ENCODE results near the gene RBM4B. TPM values are rescaled to one million over a fixed set of nuclear protein-coding genes. Genes with fewer than 3 reads are reported as not detected.

RBM4B gene
- total and polyA plus RNA-seq, 2 of the 13 experiments (the other 11 are each of a cell fraction or from before 2014, with no cell fraction given) = 25.8 to 32.4 TPM

DNA sequence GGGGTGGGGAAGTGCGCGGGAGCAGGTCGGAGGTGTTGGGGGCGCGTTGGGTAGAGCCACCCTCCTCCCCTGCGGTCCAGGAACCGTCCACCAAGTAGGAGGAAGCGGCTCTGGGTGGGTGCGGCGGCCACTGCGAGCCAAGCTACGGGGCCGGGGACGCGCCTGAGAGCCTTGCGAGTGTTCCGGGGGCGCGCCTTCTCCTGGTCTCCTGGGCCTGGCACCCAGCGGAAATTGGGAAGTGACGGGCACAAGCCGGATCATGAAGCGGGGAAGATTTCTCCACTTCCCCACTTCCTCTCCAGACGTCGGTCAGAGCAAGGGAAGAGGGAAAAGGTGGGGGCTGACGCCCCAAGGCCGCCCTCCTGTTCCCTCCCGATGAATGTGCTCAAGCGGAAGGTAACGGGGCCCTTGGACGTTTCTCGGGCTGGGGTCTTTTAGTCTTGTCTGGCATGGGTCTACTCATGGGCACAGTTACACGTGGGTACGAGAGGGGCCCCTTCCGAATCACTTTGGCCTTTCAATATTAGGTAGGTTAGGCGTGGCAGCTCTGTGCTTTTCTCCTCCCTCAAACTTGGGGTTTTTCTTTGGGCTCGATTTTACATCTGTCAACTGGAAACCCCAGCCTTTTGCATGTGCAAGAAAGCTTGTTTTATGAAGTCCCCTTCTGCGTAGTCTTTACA lies 60.4 kb downstream of the RBM4B start (continued):
- TF ChIP-seq ZSCAN30 (CRISPR knock-in tag; IDR thresholded peaks at IDR 0.05) (no peak), HNRNPL (IDR thresholded peaks at IDR 0.05; ENCODE audit: low read depth, low read length) (0 out of 2 replicates have a peak, but pooled peaks have one; percentile 11), ZNF205 (CRISPR knock-in tag; IDR thresholded peaks at IDR 0.05) (no peak), ZNF430 (CRISPR knock-in tag; IDR thresholded peaks at IDR 0.05) (no peak), ZNF20 (CRISPR knock-in tag; IDR thresholded peaks at IDR 0.05) (no peak), ZNF660 (CRISPR knock-in tag; IDR thresholded peaks at IDR 0.05; ENCODE audit: borderline replicate concordance, low read depth) (no peak), SCMH1 (CRISPR knock-in tag; IDR thresholded peaks at IDR 0.05; ENCODE audit: borderline replicate concordance) (no peak), THAP11 (CRISPR knock-in tag; IDR thresholded peaks at IDR 0.05) (no peak), MXI1 (IDR thresholded peaks at IDR 0.05; ENCODE audit: borderline replicate concordance, low read depth, low read length) (no peak), RFX1 (IDR thresholded peaks at IDR 0.05) (no peak), KDM5A (IDR thresholded peaks at IDR 0.05; ENCODE audit: borderline replicate concordance, low read length) (no peak; the same call in 1 of the 2 replicates), TARDBP (CRISPR knock-in tag; IDR thresholded peaks at IDR 0.05) (peak; percentile 58; the same call in 1 of the 2 replicates), MEIS1 (CRISPR knock-in tag; IDR thresholded peaks at IDR 0.05; ENCODE audit: borderline replicate concordance) (no peak), ZNF136 (CRISPR knock-in tag; IDR thresholded peaks at IDR 0.05; ENCODE audit: low read depth) (0 out of 2 replicates have a peak, but pooled peaks have one; percentile 19), ZNF317 (CRISPR knock-in tag; IDR thresholded peaks at IDR 0.05) (no peak), AKAP8 (CRISPR knock-in tag; IDR thresholded peaks at IDR 0.05) (no peak)
- TF ChIP-seq, protein P1, sequence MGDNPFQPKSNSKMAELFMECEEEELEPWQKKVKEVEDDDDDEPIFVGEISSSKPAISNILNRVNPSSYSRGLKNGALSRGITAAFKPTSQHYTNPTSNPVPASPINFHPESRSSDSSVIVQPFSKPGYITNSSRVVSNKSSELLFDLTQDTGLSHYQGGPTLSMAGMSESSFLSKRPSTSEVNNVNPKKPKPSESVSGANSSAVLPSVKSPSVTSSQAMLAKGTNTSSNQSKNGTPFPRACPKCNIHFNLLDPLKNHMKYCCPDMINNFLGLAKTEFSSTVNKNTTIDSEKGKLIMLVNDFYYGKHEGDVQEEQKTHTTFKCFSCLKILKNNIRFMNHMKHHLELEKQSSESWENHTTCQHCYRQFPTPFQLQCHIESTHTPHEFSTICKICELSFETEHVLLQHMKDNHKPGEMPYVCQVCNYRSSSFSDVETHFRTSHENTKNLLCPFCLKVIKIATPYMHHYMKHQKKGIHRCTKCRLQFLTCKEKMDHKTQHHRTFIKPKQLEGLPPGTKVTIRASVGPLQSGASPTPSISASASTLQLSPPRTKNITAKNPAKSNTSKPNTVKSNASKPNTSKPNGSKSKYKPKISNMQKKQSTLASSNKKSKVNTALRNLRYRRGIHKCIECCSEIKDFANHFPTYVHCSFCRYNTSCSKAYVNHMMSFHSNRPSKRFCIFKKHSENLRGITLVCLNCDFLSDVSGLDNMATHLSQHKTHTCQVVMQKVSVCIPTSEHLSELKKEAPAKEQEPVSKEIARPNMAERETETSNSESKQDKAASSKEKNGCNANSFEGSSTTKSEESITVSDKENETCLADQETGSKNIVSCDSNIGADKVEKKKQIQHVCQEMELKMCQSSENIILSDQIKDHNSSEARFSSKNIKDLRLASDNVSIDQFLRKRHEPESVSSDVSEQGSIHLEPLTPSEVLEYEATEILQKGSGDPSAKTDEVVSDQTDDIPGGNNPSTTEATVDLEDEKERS (CRISPR knock-in tag; IDR thresholded peaks at IDR 0.05) = no peak
- TF ChIP-seq, protein P2, sequence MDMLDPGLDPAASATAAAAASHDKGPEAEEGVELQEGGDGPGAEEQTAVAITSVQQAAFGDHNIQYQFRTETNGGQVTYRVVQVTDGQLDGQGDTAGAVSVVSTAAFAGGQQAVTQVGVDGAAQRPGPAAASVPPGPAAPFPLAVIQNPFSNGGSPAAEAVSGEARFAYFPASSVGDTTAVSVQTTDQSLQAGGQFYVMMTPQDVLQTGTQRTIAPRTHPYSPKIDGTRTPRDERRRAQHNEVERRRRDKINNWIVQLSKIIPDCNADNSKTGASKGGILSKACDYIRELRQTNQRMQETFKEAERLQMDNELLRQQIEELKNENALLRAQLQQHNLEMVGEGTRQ (IDR thresholded peaks at IDR 0.05; ENCODE audit: low read depth, low read length) = no peak
- TF ChIP-seq, protein P2 (CRISPR knock-in tag; IDR thresholded peaks at IDR 0.05; ENCODE audit: borderline replicate concordance) = no peak; the same call in 1 of the 2 replicates
- TF ChIP-seq, protein P3, sequence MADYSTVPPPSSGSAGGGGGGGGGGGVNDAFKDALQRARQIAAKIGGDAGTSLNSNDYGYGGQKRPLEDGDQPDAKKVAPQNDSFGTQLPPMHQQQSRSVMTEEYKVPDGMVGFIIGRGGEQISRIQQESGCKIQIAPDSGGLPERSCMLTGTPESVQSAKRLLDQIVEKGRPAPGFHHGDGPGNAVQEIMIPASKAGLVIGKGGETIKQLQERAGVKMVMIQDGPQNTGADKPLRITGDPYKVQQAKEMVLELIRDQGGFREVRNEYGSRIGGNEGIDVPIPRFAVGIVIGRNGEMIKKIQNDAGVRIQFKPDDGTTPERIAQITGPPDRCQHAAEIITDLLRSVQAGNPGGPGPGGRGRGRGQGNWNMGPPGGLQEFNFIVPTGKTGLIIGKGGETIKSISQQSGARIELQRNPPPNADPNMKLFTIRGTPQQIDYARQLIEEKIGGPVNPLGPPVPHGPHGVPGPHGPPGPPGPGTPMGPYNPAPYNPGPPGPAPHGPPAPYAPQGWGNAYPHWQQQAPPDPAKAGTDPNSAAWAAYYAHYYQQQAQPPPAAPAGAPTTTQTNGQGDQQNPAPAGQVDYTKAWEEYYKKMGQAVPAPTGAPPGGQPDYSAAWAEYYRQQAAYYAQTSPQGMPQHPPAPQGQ (CRISPR knock-in tag; IDR thresholded peaks at IDR 0.05; ENCODE audit: borderline replicate concordance) = no peak
- TF ChIP-seq, protein P4, sequence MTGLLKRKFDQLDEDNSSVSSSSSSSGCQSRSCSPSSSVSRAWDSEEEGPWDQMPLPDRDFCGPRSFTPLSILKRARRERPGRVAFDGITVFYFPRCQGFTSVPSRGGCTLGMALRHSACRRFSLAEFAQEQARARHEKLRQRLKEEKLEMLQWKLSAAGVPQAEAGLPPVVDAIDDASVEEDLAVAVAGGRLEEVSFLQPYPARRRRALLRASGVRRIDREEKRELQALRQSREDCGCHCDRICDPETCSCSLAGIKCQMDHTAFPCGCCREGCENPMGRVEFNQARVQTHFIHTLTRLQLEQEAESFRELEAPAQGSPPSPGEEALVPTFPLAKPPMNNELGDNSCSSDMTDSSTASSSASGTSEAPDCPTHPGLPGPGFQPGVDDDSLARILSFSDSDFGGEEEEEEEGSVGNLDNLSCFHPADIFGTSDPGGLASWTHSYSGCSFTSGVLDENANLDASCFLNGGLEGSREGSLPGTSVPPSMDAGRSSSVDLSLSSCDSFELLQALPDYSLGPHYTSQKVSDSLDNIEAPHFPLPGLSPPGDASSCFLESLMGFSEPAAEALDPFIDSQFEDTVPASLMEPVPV (CRISPR knock-in tag; IDR thresholded peaks at IDR 0.05) = no peak; the same call in 1 of the 2 replicates

Measured in HepG2 (cell line).